A549 treated with dexamethasone at 1 μM for 4 hours (cell line): ENCODE results near the gene ZNF688. TPM values are rescaled to one million over a fixed set of nuclear protein-coding genes. Genes with fewer than 3 reads are reported as not detected.

Experiments used
- total RNA-seq: library from RNA; stranded (reverse); fragments of 200-300 nt; extraction: Qiagen RNA extraction; gene quantifications from 5 replicates; pipeline ENCODE4 v1.2.3, GENCODE V29; 2022

ZNF688 gene
- total RNA-seq: 7.1 to 8.3 TPM (median 7.6 TPM) in 5 replicates

DNA sequence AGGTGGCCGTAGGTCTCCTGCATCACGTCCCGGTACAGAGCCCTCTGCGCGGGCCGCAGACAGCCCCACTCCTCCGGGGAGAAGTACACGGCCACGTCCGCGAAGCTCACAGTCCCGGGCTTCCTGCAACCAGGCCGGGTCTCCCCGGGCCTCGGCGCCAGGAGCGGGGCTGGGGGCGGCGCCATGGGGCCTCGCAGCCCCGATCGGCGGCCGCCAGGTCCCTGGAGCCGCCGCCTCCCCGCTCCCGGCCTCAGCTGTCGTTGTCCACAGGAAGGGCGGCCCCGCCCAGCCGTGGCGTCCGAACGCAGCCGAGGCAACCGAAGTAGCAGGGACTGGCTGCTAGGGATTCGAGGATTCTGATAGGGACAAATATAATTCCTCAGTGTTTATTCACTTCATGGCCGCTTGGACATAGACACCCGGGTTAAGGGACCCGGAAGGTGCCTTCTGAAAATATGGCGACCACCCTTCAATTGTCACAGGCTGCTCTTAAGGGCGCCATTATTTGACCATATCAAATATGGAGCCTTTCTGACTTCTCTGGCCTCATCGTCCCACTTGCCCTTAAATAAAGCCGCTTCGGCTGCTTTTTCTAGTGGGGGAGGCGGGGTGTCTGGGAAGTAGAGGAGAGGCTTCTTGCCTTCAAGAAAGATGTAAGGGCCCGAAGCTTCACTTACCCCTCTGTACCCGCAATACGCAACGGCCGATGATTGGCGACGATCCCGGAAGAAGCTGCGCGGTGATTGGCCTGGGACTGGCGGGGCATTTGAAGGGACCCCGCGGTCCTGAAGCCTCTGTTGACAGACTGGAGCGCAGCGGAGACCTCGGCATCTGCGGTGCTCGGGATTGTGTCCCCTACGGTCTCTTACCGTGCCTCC is at the start of gene ZNF688:
TSS of gene ZNF688 (minus strand) at position 270 of the 878 bp plus-strand sequence. CDS start at position 185, 85 bp downstream.

GRCh38 chr16:30609926-30610839 is 38.7 kb upstream of the ZNF688 start, which contains the start of gene ZNF689:
TSS of gene ZNF689 (minus strand) at chr16:30610389. CDS start at chr16:30610041, 348 bp downstream.

DNA sequence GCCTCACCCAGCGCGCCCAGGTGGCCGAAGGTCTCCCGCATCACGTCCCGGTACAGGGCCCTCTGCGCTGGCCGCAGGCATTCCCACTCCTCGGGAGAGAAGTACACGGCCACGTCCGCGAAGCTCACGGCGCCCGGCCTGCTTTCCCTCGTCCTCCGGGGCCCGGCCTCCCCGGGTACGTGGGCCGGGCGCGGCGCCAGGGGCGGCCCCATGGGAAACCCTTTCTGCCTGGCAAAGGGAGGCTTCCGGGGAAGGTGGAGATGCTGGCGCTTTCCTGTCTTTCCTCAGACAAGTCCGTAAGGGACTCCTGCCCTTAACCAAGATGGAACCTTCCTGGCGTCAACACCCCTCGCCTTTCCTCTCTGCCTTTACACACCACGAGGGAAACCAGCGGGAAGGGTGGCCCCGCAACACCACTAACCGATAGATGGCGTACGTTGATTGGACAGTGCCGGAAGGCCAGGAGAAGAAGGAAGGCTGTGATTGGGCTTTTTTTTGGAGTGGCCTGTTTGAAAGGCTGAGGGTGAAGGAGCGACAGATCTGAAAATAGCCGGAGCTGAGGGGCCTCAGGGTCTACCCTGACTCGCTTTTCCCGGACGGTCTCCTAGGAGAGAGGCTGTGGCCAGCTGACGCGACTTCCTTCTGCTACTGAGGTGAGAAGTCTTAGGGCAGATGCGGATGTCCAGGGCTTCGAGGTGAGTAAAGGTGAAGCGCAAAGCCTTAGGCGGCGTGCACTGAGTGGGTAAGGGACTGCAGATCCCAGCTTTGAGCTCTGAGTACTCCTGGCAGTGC is 14.1 kb upstream of the ZNF688 start, which contains the start of gene ZNF785:
TSS of gene ZNF785 (minus strand) at position 298 of the 792 bp plus-strand sequence. CDS start at position 212, 86 bp downstream.

DNA sequence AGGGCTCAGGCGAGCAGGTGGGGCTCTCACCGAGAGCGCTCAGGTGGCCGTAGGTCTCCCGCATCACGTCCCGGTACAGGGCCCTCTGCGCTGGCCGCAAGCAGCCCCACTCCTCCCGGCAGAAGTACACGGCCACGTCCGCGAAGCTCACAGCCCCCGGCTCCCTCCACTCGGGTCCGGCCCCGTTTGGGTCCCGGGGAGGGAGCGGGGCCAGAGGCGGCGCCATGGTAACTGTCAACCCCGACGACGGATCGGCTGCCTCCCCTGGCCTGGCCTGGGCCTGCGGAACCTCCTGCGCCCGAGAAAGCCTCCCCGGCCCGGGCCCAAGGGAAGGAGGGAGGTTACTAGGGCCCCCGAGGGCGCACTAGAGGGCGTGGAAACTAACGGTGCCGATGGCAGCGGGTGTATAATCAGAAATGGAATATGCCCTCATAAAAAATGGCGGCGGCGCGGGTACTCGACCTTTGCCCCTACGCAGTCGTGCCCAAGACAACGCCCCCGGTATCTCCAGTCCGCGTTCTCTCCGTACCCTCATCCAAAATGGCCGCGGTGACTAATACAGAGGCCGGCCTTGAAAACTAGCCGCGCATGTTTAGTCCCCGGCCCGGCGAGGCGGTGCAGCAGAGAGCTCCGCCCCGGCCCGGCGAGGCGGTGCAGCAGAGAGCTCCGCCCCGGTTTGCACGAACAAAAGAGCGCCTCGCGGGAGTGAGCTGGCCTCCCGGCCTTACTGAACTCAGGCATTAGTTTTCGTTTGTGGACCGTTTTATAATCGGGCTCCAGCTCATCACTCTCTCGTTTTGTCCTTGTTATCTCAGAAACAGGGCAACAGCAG is 13.3 kb downstream of the ZNF688 start, which contains the start of gene ZNF764:
TSS of gene ZNF764 (minus strand) at position 418 of the 832 bp plus-strand sequence. CDS start at position 226, 192 bp downstream.

GRCh38 chr16:30534368-30535105 is 37.0 kb downstream of the ZNF688 start, which contains the start of gene ZNF747:
TSS of gene ZNF747 (minus strand) at chr16:30534858. CDS start at chr16:30534679, 179 bp downstream.

GRCh38 chr16:30526137-30526822 is 45.2 kb downstream of the ZNF688 start, which contains the start of gene ZNF768:
TSS of gene ZNF768 (minus strand) at chr16:30526566. CDS start at chr16:30526413, 153 bp downstream.

Other genes with a start within 250 kb of the ZNF688 start
- gene CD2BP2, start 216.4 kb downstream of the ZNF688 start, total RNA-seq: 63.4 to 68.7 TPM (median 64.9 TPM) in 5 replicates
- 19.6 to 32.4 TPM (median 31.4 TPM) in 5 replicates for gene TBC1D10B, start 201.2 kb downstream of the ZNF688 start, total RNA-seq
- gene MYL11, start 196.9 kb downstream of the ZNF688 start, total RNA-seq: 0.41 to 0.97 TPM (median 0.53 TPM) in 3 of 5 replicates, not detected in the others
- gene SEPTIN1, start 189.2 kb downstream of the ZNF688 start, total RNA-seq: 0.87 to 2.8 TPM (median 2.3 TPM) in 5 replicates
- gene ZNF48, start 176.3 kb downstream of the ZNF688 start, total RNA-seq: 11.5 to 13.9 TPM (median 13.3 TPM) in 5 replicates
- 3.2 to 4.3 TPM (median 4.2 TPM) in 5 replicates for gene ZNF771, start 164.1 kb downstream of the ZNF688 start, total RNA-seq
- 98.5 to 114 TPM (median 109 TPM) in 5 replicates for gene DCTPP1, start 141.7 kb downstream of the ZNF688 start, total RNA-seq
- gene SEPHS2, start 125.8 kb downstream of the ZNF688 start, total RNA-seq: 43.0 to 47.1 TPM (median 44.3 TPM) in 5 replicates
- 0.02 to 0.16 TPM (median 0.11 TPM) in 3 of 5 replicates, not detected in the others for gene ITGAL, start 99.0 kb downstream of the ZNF688 start, total RNA-seq
- gene ZNF768, start 45.1 kb downstream of the ZNF688 start, total RNA-seq: 37.5 to 48.9 TPM (median 48.5 TPM) in 5 replicates
- gene ZNF747, start 36.9 kb downstream of the ZNF688 start, total RNA-seq: 3.2 to 5.4 TPM (median 4.4 TPM) in 5 replicates
- gene ZNF764, start 13.3 kb downstream of the ZNF688 start, total RNA-seq: 3.9 to 6.2 TPM (median 5.8 TPM) in 5 replicates
- not detected in 5 replicates for gene ZNF785, start 14.0 kb upstream of the ZNF688 start, total RNA-seq
- gene ZNF689, start 38.7 kb upstream of the ZNF688 start, total RNA-seq: 8.6 to 10.5 TPM (median 9.9 TPM) in 5 replicates
- 15.9 to 23.6 TPM (median 22.7 TPM) in 5 replicates for gene PRR14, start 79.2 kb upstream of the ZNF688 start, total RNA-seq
- gene FBRS, start 86.7 kb upstream of the ZNF688 start, total RNA-seq: 26.0 to 48.5 TPM (median 46.3 TPM) in 5 replicates
- 7.8 to 36.9 TPM (median 31.2 TPM) in 5 replicates for gene SRCAP, start 127.5 kb upstream of the ZNF688 start, total RNA-seq
- gene PHKG2, start 176.7 kb upstream of the ZNF688 start, total RNA-seq: 19.9 to 31.6 TPM (median 26.2 TPM) in 5 replicates
- gene CFAP119, start 190.3 kb upstream of the ZNF688 start, total RNA-seq: 3.1 to 8.7 TPM (median 7.5 TPM) in 5 replicates
- gene RNF40, start 190.6 kb upstream of the ZNF688 start, total RNA-seq: 67.2 to 89.4 TPM (median 83.7 TPM) in 5 replicates
- gene ZNF629, start 215.5 kb upstream of the ZNF688 start, total RNA-seq: 17.1 to 20.8 TPM (median 19.3 TPM) in 5 replicates